SK-N-SH (cell line): ENCODE results near the gene SLC6A13. TPM values are rescaled to one million over a fixed set of nuclear protein-coding genes. Genes with fewer than 3 reads are reported as not detected.

Experiments
- CTCF ChIA-PET: fragments of 300-600, 350-600 bp; formaldehyde crosslinking; extraction: SDS; loops from one replicate; lab custom pipeline; 2021; lab: Yijun Ruan, JAX
- POLR2A ChIA-PET: fragments of 350-600 bp; sonication (Branson Sonifier 250); formaldehyde crosslinking; extraction: SDS; loops from one replicate; lab custom pipeline; 2020; ENCODE audit warnings: antibody characterized with exemption, inconsistent platforms; lab: Yijun Ruan, JAX
- DNase-seq: peaks from one replicate; pipeline ENCODE4 v3.0.0; 2012
- H2AFZ ChIP-seq: fragments of 200-600 bp; sonication (generic); 2 replicates; pipeline ENCODE4 v1.8.1; 2016; ENCODE audit warnings: antibody characterized with exemption, mild to moderate bottlenecking, low read depth
- H3F3A ChIP-seq: fragments of 200-600 bp; sonication (generic); replicated peaks from 2 replicates; pipeline ENCODE3; 2016; ENCODE audit warnings: antibody characterized with exemption, mild to moderate bottlenecking; ENCODE audit not compliant: insufficient read depth
- H3K27ac ChIP-seq, 2 experiments: fragments of 200-500 bp in 1 of 2; fragments of 200-600 bp in 1 of 2; sonication (Bioruptor generic) in 1 of 2; sonication (generic), shearing (Covaris generic) in 1 of 2; 2 replicates each; pipeline versions ENCODE4 v1.5.1 to v1.6.1; 2014 to 2016; ENCODE audit warnings: low read depth in 2 of 2, inconsistent platforms in 1 of 2, low read length in 1 of 2, mild to moderate bottlenecking in 1 of 2, mixed read lengths in 1 of 2
- H3K27me3 ChIP-seq: fragments of 200-600 bp; sonication (generic), shearing (Covaris generic); 2 replicates; pipeline ENCODE4 v1.6.1; 2016; ENCODE audit warnings: mixed run types; ENCODE audit not compliant: insufficient read depth
- H3K36me3 ChIP-seq, 2 experiments: fragments of 200-500 bp in 1 of 2; fragments of 200-600 bp in 1 of 2; sonication (Bioruptor generic) in 1 of 2; sonication (generic) in 1 of 2; replicated peaks in 1 of 2; 2 replicates each; pipeline versions ENCODE3 to v1.5.1; 2014 to 2016; ENCODE audit warnings: low read length in 1 of 2, mild to moderate bottlenecking in 1 of 2; ENCODE audit not compliant: insufficient read depth in 2 of 2, control insufficient read depth in 1 of 2
- H3K4me1 ChIP-seq, 2 experiments: fragments of 200-500 bp in 1 of 2; fragments of 200-600 bp in 1 of 2; sonication (Bioruptor generic) in 1 of 2; sonication (generic), shearing (Covaris generic) in 1 of 2; 2 replicates each; pipeline versions ENCODE4 v1.5.1 to v1.6.1; 2014 to 2016; ENCODE audit warnings: low read depth in 1 of 2, low read length in 1 of 2, mixed run types in 1 of 2; ENCODE audit not compliant: insufficient read depth in 2 of 2, control insufficient read depth in 1 of 2
- H3K4me2 ChIP-seq: fragments of 200-600 bp; sonication (generic), shearing (Covaris generic); 2 replicates; pipeline ENCODE4 v1.6.1; 2017; ENCODE audit warnings: mixed run types
- H3K4me3 ChIP-seq, 2 experiments: fragments of 200-500 bp in 1 of 2; fragments of 200-600 bp in 1 of 2; sonication (Bioruptor generic) in 1 of 2; sonication (generic), shearing (Covaris generic) in 1 of 2; 2 replicates each; pipeline versions ENCODE4 v1.5.1 to v1.8.1; 2014 to 2016; ENCODE audit warnings: low read depth in 2 of 2, inconsistent platforms in 1 of 2, low read length in 1 of 2, mild to moderate bottlenecking in 1 of 2, mixed read lengths in 1 of 2, moderate library complexity in 1 of 2
- H3K79me2 ChIP-seq: fragments of 200-600 bp; sonication (generic); 2 replicates; pipeline ENCODE4 v1.8.1; 2017; ENCODE audit warnings: mild to moderate bottlenecking; ENCODE audit not compliant: insufficient read depth
- H3K9ac ChIP-seq: fragments of 200-600 bp; sonication (generic); 2 replicates; pipeline ENCODE4 v1.6.1; 2017; ENCODE audit warnings: mixed run types
- H3K9me2 ChIP-seq: fragments of 200-600 bp; sonication (generic); 2 replicates; pipeline ENCODE4 v1.6.1; 2017; ENCODE audit warnings: mixed run types
- H3K9me3 ChIP-seq: fragments of 200-600 bp; sonication (generic); 2 replicates; pipeline ENCODE4 v1.6.1; 2017; ENCODE audit warnings: mixed run types, mild to moderate bottlenecking, moderate library complexity
- H4K20me1 ChIP-seq: fragments of 200-600 bp; sonication (generic); 2 replicates; pipeline ENCODE4 v1.6.1; 2017; ENCODE audit warnings: mild to moderate bottlenecking, mixed run types; ENCODE audit not compliant: insufficient read depth
- ELF1 ChIP-seq: IDR thresholded peaks from 2 replicates; pipeline ENCODE4 v1.4.0; 2012
- EP300 ChIP-seq, 2 experiments: IDR thresholded peaks; 2 replicates each; pipeline versions ENCODE4 v1.4.0 to v1.6.1; 2012; ENCODE audit warnings: borderline replicate concordance in 1 of 2, low read depth in 1 of 2, low read length in 1 of 2
- EZH2phosphoT487 ChIP-seq: fragments of 200-600 bp; sonication (generic); IDR thresholded peaks from 2 replicates; pipeline ENCODE4 v1.6.1; 2017; ENCODE audit warnings: low read depth, mixed run types, mild to moderate bottlenecking, antibody characterized with exemption, moderate library complexity, borderline replicate concordance
- FOSL2 ChIP-seq: IDR thresholded peaks from 2 replicates; pipeline ENCODE4 v1.4.0; 2012; ENCODE audit warnings: low read depth, mild to moderate bottlenecking, moderate library complexity, borderline replicate concordance
- FOXJ3 ChIP-seq: sonication (generic); formaldehyde crosslinking; IDR thresholded peaks from 2 replicates; pipeline ENCODE4 v1.5.1; 2020; ENCODE audit warnings: mild to moderate bottlenecking, missing genetic modification reagents
- GABPA ChIP-seq: IDR thresholded peaks from 2 replicates; pipeline ENCODE4 v1.4.0; 2012; ENCODE audit warnings: low read depth, mild to moderate bottlenecking
- JUND ChIP-seq: IDR thresholded peaks from 2 replicates; pipeline ENCODE4 v1.4.0; 2012
- MEF2A ChIP-seq: IDR thresholded peaks from 2 replicates; pipeline ENCODE4 v1.4.0; 2012; ENCODE audit warnings: low read depth, borderline replicate concordance
- MXI1 ChIP-seq: IDR thresholded peaks from 2 replicates; pipeline ENCODE4 v1.6.1; 2012; ENCODE audit warnings: mild to moderate bottlenecking, low read depth, low read length, improper control_type of control experiment
- NFIC ChIP-seq: IDR thresholded peaks from 2 replicates; pipeline ENCODE4 v1.4.0; 2012; ENCODE audit warnings: borderline replicate concordance
- POLR2AphosphoS5 ChIP-seq: IDR thresholded peaks from 2 replicates; pipeline ENCODE4 v1.6.1; 2012; ENCODE audit warnings: low read depth, low read length
- RAD21 ChIP-seq: IDR thresholded peaks from 2 replicates; pipeline ENCODE4 v1.6.1; 2012; ENCODE audit warnings: mild to moderate bottlenecking, low read length
- RXRA ChIP-seq: IDR thresholded peaks from 2 replicates; pipeline ENCODE4 v1.4.0; 2012; ENCODE audit warnings: low read depth, mild to moderate bottlenecking, borderline replicate concordance
- TEAD4 ChIP-seq: IDR thresholded peaks from 2 replicates; pipeline ENCODE4 v1.4.0; 2012; ENCODE audit warnings: mild to moderate bottlenecking, borderline replicate concordance; ENCODE audit not compliant: insufficient read depth
- YY1 ChIP-seq: IDR thresholded peaks from 2 replicates; pipeline ENCODE4 v1.4.0; 2012; ENCODE audit warnings: low read depth, mild to moderate bottlenecking
- WGBS: methylation state at CpG from one replicate; pipeline ENCODE4 v1.1.6; 2017; ENCODE audit warnings: low lambda C conversion rate; 5-methylcytosine and 5-hydroxymethylcytosine counted together
- polyA plus RNA-seq, 3 experiments: library from polyadenylated mRNA; depleted of rRNA; stranded (reverse); fragments of >200 nt; gene quantifications; 2 replicates each; pipeline ENCODE4 v1.2.3, GENCODE V29; 2012
- TF ChIP-seq, protein P1 (sequence below): fragments of 150-350 bp; IDR thresholded peaks from 2 replicates; pipeline ENCODE4 v1.6.1; 2017; ENCODE audit warnings: antibody characterized with exemption, low read length, low read depth, borderline replicate concordance
- TF ChIP-seq, protein P2 (sequence below): fragments of 150-350 bp; IDR thresholded peaks from 2 replicates; pipeline ENCODE4 v1.6.1; 2016; ENCODE audit warnings: mild to moderate bottlenecking, low read depth, low read length
- TF ChIP-seq, protein P3 (sequence below): IDR thresholded peaks from 2 replicates; pipeline ENCODE4 v1.4.0; 2012; ENCODE audit warnings: low read depth, borderline replicate concordance

SLC6A13 gene
- polyA plus RNA-seq, 1 of the 3 experiments (the other 2 are of a cell fraction) = 0.05 TPM

DNA sequence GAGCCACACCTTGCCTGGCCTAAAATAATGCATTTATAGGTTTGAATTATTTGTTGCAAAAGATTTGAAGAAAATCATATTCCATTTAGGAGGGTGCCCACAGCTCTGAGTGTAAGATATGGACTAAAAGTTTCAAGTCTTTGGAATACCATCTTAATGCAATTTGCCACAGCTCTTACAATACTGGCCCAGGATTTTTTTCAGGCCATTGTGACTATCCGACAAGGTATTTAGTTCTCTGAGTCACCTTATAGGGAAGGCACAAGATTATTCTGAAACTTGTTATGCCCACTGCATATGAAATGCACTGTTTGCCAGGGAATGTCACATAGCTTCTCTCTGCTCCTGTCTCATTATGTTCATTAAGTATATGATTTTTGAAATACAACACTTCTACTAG is 29.6 kb upstream of the SLC6A13 start:
- H3K27ac ChIP-seq = 0 out of 4 replicates have a peak overlapping the region, but pooled peaks of 1 of the 2 experiments have one; percentile 18
- H3K4me2 ChIP-seq = no peak overlapping the region; the same call in 1 of the 2 replicates
- no peaks in the 10 kb centered on the region for H3K9me2 ChIP-seq
- H3F3A ChIP-seq = peaks cover 20% of the 10 kb centered on the region
- no peak overlapping the region for H3K4me3 ChIP-seq
- peaks cover 73 to 79% of the 10 kb centered on the region in 2 experiments for H3K36me3 ChIP-seq
- peak; percentile 4; the same call in 1 of the 2 replicates for TF ChIP-seq FOSL2
- TF ChIP-seq, protein P1, sequence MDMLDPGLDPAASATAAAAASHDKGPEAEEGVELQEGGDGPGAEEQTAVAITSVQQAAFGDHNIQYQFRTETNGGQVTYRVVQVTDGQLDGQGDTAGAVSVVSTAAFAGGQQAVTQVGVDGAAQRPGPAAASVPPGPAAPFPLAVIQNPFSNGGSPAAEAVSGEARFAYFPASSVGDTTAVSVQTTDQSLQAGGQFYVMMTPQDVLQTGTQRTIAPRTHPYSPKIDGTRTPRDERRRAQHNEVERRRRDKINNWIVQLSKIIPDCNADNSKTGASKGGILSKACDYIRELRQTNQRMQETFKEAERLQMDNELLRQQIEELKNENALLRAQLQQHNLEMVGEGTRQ = no peak
- no peak overlapping the region for H2AFZ ChIP-seq
- 95% methylated on average over 1 of the region's 1 CpG for WGBS
- ChIA-PET POLR2A (no interaction called here), CTCF (no interaction called here)
- DNase-seq = no peak
- H4K20me1 ChIP-seq = no peaks in the 10 kb centered on the region
- H3K79me2 ChIP-seq = peaks cover 12% of the 10 kb centered on the region
- H3K4me1 ChIP-seq = peaks cover 0 to 14% of the 10 kb centered on the region in 2 experiments; a peak in 1 of 4 replicates
- no peaks in the 10 kb centered on the region for H3K27me3 ChIP-seq
- H3K9me3 ChIP-seq = no peaks in the 10 kb centered on the region
- no peak overlapping the region for H3K9ac ChIP-seq

DNA sequence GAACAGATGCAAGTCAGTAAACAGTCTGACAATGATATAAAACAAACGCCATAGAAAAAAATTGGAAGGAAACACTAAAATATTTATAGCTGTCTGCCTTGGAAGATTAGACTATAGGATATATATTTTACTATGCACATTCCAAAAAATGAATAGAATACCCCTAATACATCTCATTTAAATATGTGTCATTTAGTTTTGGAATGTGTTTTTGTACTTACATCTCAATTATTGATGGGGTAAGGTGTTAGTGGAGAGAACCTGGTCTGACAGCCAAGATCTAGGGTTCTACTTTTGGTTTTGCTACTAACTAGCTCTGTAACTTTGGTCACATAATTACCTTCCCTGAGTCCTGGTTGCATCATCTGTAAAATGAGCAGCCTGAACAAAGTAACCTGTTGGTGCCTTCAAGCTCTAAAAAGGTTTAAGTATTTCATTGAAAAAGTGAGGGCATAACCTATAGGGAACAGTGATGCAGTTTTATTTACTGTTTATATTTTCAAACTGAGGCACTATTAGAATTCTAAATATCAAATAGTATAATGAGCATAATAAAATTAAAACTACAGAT is 28.6 kb upstream of the SLC6A13 start:
- no peak for DNase-seq

DNA sequence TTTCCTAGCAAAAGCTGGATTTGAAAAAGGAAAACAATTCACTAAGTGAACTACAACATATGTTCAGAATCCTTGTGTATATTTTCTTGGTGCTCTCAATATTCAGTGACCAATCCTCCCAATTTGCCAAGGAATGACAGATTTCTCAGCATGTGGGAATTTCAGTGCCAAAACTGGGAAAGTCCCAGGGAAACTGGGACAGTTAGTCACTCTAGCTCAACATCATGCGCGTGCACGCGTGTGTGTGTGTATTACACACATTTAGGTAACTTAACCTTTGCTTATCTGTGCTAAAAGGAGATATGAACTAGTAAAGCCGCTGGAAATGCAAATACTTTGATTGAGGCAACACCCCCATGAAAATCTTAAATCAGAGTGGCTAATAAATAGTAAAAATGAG is 26.1 kb upstream of the SLC6A13 start:
- peaks cover 0 to 14% of the 10 kb centered on the region in 2 experiments; a peak in 1 of 4 replicates for H3K4me1 ChIP-seq
- H2AFZ ChIP-seq = no peak overlapping the region
- H3K27ac ChIP-seq = no peak overlapping the region
- no peak overlapping the region for H3K4me3 ChIP-seq
- 91% methylated on average over 5 of the region's 5 CpGs for WGBS
- no peaks in the 10 kb centered on the region for H3K9me3 ChIP-seq
- H3K9ac ChIP-seq = no peak overlapping the region
- peaks cover 69 to 80% of the 10 kb centered on the region in 2 experiments for H3K36me3 ChIP-seq
- no peak for DNase-seq
- H3K4me2 ChIP-seq = no peak overlapping the region
- H4K20me1 ChIP-seq = no peaks in the 10 kb centered on the region
- ChIA-PET CTCF (no interaction called here), POLR2A (no interaction called here)
- H3K9me2 ChIP-seq = no peaks in the 10 kb centered on the region
- H3K27me3 ChIP-seq = no peaks in the 10 kb centered on the region
- H3F3A ChIP-seq = peaks cover 20% of the 10 kb centered on the region
- TF ChIP-seq MEF2A = no peak
- TF ChIP-seq RXRA = no peak
- no peak for TF ChIP-seq ELF1
- TF ChIP-seq NFIC = no peak
- TF ChIP-seq, protein P2, sequence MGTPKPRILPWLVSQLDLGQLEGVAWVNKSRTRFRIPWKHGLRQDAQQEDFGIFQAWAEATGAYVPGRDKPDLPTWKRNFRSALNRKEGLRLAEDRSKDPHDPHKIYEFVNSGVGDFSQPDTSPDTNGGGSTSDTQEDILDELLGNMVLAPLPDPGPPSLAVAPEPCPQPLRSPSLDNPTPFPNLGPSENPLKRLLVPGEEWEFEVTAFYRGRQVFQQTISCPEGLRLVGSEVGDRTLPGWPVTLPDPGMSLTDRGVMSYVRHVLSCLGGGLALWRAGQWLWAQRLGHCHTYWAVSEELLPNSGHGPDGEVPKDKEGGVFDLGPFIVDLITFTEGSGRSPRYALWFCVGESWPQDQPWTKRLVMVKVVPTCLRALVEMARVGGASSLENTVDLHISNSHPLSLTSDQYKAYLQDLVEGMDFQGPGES = no peak
- TF ChIP-seq FOSL2 = no peak
- no peak for TF ChIP-seq POLR2AphosphoS5
- no peak for TF ChIP-seq MXI1
- TF ChIP-seq, protein P3, sequence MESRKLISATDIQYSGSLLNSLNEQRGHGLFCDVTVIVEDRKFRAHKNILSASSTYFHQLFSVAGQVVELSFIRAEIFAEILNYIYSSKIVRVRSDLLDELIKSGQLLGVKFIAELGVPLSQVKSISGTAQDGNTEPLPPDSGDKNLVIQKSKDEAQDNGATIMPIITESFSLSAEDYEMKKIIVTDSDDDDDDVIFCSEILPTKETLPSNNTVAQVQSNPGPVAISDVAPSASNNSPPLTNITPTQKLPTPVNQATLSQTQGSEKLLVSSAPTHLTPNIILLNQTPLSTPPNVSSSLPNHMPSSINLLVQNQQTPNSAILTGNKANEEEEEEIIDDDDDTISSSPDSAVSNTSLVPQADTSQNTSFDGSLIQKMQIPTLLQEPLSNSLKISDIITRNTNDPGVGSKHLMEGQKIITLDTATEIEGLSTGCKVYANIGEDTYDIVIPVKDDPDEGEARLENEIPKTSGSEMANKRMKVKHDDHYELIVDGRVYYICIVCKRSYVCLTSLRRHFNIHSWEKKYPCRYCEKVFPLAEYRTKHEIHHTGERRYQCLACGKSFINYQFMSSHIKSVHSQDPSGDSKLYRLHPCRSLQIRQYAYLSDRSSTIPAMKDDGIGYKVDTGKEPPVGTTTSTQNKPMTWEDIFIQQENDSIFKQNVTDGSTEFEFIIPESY = no peak
- no peak for TF ChIP-seq YY1
- no peak for TF ChIP-seq EP300 (IDR thresholded peaks at IDR 0.05; ENCODE audit: borderline replicate concordance in 1 of 2, low read depth in 1 of 2, low read length in 1 of 2)
- TF ChIP-seq EZH2phosphoT487 = no peak
- no peak for TF ChIP-seq JUND
- TF ChIP-seq, all 33 proteins: peak for 0
- H3K79me2 ChIP-seq = peaks cover 13% of the 10 kb centered on the region; the same call in 1 of the 2 replicates

More for the DNA sequence above, 28.6 kb upstream of the SLC6A13 start:
- H3K9ac ChIP-seq = no peak overlapping the region
- peaks cover 0 to 14% of the 10 kb centered on the region in 2 experiments; a peak in 1 of 4 replicates for H3K4me1 ChIP-seq
- WGBS = 91% methylated on average over 1 of the region's 1 CpG
- H3K4me2 ChIP-seq = no peak overlapping the region
- no peak overlapping the region for H3K27ac ChIP-seq
- H3K27me3 ChIP-seq = no peaks in the 10 kb centered on the region
- H2AFZ ChIP-seq = no peak overlapping the region
- ChIA-PET POLR2A (no interaction called here), CTCF (no interaction called here)
- no peaks in the 10 kb centered on the region for H4K20me1 ChIP-seq
- H3K9me2 ChIP-seq = no peaks in the 10 kb centered on the region
- H3F3A ChIP-seq = peaks cover 20% of the 10 kb centered on the region
- TF ChIP-seq ELF1 (no peak), FOXJ3 (CRISPR knock-in tag) (no peak), TEAD4 (no peak), JUND (no peak), MXI1 (no peak), YY1 (no peak), RAD21 (no peak), POLR2AphosphoS5 (no peak), GABPA (no peak)
- H3K79me2 ChIP-seq = peaks cover 16% of the 10 kb centered on the region
- no peaks in the 10 kb centered on the region for H3K9me3 ChIP-seq
- H3K36me3 ChIP-seq = peaks cover 72 to 77% of the 10 kb centered on the region in 2 experiments
- no peak overlapping the region for H3K4me3 ChIP-seq
